GM10266 (cell line): ENCODE measurements around the gene IQSEC2.

Experiments used
- DNase-seq: peaks from one replicate; pipeline ENCODE4 v3.0.0; 2012; ENCODE audit errors: extremely low spot score
- TF ChIP-seq, protein P1 (sequence below): IDR thresholded peaks from 2 replicates; pipeline ENCODE4 v1.5.1; 2012; ENCODE audit warnings: mild to moderate bottlenecking, low read depth; ENCODE audit not compliant: control insufficient read depth, insufficient read depth; ENCODE audit errors: missing control alignments

IQSEC2 gene

GRCh38 chrX:53263597-53264094 is 17.7 kb downstream of the IQSEC2 start:
- DNase-seq, result no peak
- TF ChIP-seq, protein P1, sequence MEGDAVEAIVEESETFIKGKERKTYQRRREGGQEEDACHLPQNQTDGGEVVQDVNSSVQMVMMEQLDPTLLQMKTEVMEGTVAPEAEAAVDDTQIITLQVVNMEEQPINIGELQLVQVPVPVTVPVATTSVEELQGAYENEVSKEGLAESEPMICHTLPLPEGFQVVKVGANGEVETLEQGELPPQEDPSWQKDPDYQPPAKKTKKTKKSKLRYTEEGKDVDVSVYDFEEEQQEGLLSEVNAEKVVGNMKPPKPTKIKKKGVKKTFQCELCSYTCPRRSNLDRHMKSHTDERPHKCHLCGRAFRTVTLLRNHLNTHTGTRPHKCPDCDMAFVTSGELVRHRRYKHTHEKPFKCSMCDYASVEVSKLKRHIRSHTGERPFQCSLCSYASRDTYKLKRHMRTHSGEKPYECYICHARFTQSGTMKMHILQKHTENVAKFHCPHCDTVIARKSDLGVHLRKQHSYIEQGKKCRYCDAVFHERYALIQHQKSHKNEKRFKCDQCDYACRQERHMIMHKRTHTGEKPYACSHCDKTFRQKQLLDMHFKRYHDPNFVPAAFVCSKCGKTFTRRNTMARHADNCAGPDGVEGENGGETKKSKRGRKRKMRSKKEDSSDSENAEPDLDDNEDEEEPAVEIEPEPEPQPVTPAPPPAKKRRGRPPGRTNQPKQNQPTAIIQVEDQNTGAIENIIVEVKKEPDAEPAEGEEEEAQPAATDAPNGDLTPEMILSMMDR, result no peak

DNA sequence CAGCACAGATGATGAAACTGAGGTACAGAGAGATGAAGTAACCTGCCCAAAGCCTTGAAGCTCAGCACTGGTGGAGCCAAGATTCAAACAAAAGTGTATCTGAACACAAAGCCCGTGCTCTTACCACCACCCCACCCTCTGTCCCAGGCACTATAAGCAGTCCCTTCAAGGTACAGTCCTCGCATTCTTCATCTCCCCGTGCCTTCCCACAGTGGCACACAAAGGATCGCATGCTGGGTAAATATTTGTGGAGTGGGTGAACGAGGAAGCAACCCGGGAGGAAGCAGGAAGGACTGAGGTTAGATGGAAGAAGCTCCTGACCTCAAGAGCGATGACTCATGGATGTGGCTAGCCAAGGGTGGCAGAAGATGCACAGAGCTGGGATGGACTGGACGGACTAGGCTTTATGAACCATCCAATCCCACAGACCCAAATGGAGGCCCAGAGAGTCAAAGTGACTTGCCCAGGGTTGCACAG is 18.4 kb downstream of the IQSEC2 start:
- TF ChIP-seq, protein P1, result no peak
- DNase-seq, result no peak

- DNase-seq, result no peak
- TF ChIP-seq, protein P1, result no peak
These were observed 19.0 kb downstream of the IQSEC2 start for GRCh38 chrX:53262189-53262917.

- no peak for DNase-seq
These were observed 19.9 kb downstream of the IQSEC2 start for GRCh38 chrX:53261355-53261972.

GRCh38 chrX:53260836-53261235 is 20.5 kb downstream of the IQSEC2 start:
- TF ChIP-seq, protein P1, result no peak
- no peak for DNase-seq

More at GRCh38 chrX:53261355-53261972, 19.9 kb downstream of the IQSEC2 start:
- TF ChIP-seq, protein P1, result no peak

GRCh38 chrX:53257670-53258423 is 23.5 kb downstream of the IQSEC2 start:
- DNase-seq, result no peak
- TF ChIP-seq, protein P1, result no peak
